Measurements from ENCODE around the gene SELENOF.

The SELENOF gene

GRCh38 chr1:86913896-86914600 is at the start of gene SELENOF:
TSS of gene SELENOF (minus strand) at chr1:86914126. CDS start at chr1:86914111, 15 bp downstream.
- peak within 1 kb of the TSS; percentile 89 for H3K4me3 ChIP-seq (ENCODE audit: control insufficient read depth, low read depth, low read length)
- TF ChIP-seq CTCF (IDR thresholded peaks at IDR 0.05; ENCODE audit: control insufficient read depth, insufficient read depth, low read depth, low read length, missing control alignments): no peak
- peak; percentile 100 for DNase-seq (ENCODE audit: low read depth)

- no peak for DNase-seq (ENCODE audit: low read depth)
- TF ChIP-seq CTCF (IDR thresholded peaks at IDR 0.05; ENCODE audit: control insufficient read depth, insufficient read depth, low read depth, low read length, missing control alignments): no peak
- H3K4me3 ChIP-seq (ENCODE audit: control insufficient read depth, low read depth, low read length): no peak overlapping the region
These were observed 46.6 kb upstream of the SELENOF start for GRCh38 chr1:86960548-86960947.

- no peak for TF ChIP-seq CTCF (IDR thresholded peaks at IDR 0.05; ENCODE audit: control insufficient read depth, insufficient read depth, low read depth, low read length, missing control alignments)
- DNase-seq (ENCODE audit: low read depth): no peak
- no peak overlapping the region for H3K4me3 ChIP-seq (ENCODE audit: control insufficient read depth, low read depth, low read length)
These were observed 43.3 kb upstream of the SELENOF start for GRCh38 chr1:86957221-86957620.

- no peak for TF ChIP-seq CTCF (IDR thresholded peaks at IDR 0.05; ENCODE audit: control insufficient read depth, insufficient read depth, low read depth, low read length, missing control alignments)
- no peak overlapping the region for H3K4me3 ChIP-seq (ENCODE audit: control insufficient read depth, low read depth, low read length)
- no peak for DNase-seq (ENCODE audit: low read depth)
These were observed 42.3 kb upstream of the SELENOF start for GRCh38 chr1:86956221-86956620.

GRCh38 chr1:86955678-86956077 is 41.8 kb upstream of the SELENOF start:
- no peak for DNase-seq (ENCODE audit: low read depth)
- TF ChIP-seq CTCF (IDR thresholded peaks at IDR 0.05; ENCODE audit: control insufficient read depth, insufficient read depth, low read depth, low read length, missing control alignments): no peak
- no peak overlapping the region for H3K4me3 ChIP-seq (ENCODE audit: control insufficient read depth, low read depth, low read length)

GRCh38 chr1:86953167-86953566 is 39.2 kb upstream of the SELENOF start:
- H3K4me3 ChIP-seq (ENCODE audit: control insufficient read depth, low read depth, low read length): no peak overlapping the region
- no peak for DNase-seq (ENCODE audit: low read depth)
- no peak for TF ChIP-seq CTCF (IDR thresholded peaks at IDR 0.05; ENCODE audit: control insufficient read depth, insufficient read depth, low read depth, low read length, missing control alignments)

Measured in AG09309 (cell line).